Heart left ventricle (tissue), 16 donors: ENCODE results near the gene CTBP1. TPM values are rescaled to one million over a fixed set of nuclear protein-coding genes. Genes with fewer than 3 reads are reported as not detected.

Experiments used
- ATAC-seq, 4 donors: fragments of 200-7000 bp; cut with Tn5 transposase; one replicate each; pipeline ENCODE4 v1.9.1; 2020 to 2022; ENCODE audit warnings: moderate library complexity in 4 of 4, mild to moderate bottlenecking in 3 of 4, moderate number of reproducible peaks in 1 of 4
- DNase-seq, 5 donors: peaks; one replicate each; pipeline ENCODE4 v3.0.0-alpha.2; 2020
- H3K27ac ChIP-seq, 12 donors: fragments of 200-600 bp; sonication (generic) in 4 of 12; one replicate each; pipeline versions ENCODE4 v1.5.0 to v1.8.0; 2016 to 2022; ENCODE audit warnings: mild to moderate bottlenecking in 2 of 12
- H3K27me3 ChIP-seq, 9 donors: fragments of 200-600 bp; sonication (generic) in 2 of 9; one replicate each; pipeline versions ENCODE4 v1.5.1 to v1.8.0; 2016 to 2022; ENCODE audit warnings: mild to moderate bottlenecking in 3 of 9
- H3K36me3 ChIP-seq, 9 donors: fragments of 200-600 bp; sonication (generic) in 2 of 9; one replicate each; pipeline versions ENCODE4 v1.5.0 to v1.8.0; 2018 to 2022; ENCODE audit warnings: mild to moderate bottlenecking in 2 of 9
- H3K4me1 ChIP-seq, 12 donors: fragments of 200-600 bp; sonication (generic) in 4 of 12; one replicate each; pipeline versions ENCODE4 v1.5.0 to v1.8.0; 2016 to 2022; ENCODE audit warnings: mild to moderate bottlenecking in 3 of 12
- H3K4me3 ChIP-seq, 12 donors: fragments of 200-600 bp; sonication (generic) in 4 of 12; one replicate each; pipeline versions ENCODE4 v1.5.0 to v1.8.0; 2017 to 2022; ENCODE audit warnings: mild to moderate bottlenecking in 9 of 12, moderate library complexity in 4 of 12
- H3K9me3 ChIP-seq, 12 donors: fragments of 200-600 bp; sonication (generic) in 4 of 12; one replicate each; pipeline versions ENCODE4 v1.5.0 to v1.8.0; 2016 to 2022; ENCODE audit warnings: mild to moderate bottlenecking in 1 of 12
- POLR2A ChIP-seq, 2 donors: fragments of 450-650 bp; IDR thresholded peaks; one replicate each; pipeline ENCODE4 v1.6.1; 2017; ENCODE audit warnings: antibody characterized with exemption in 2 of 2, mild to moderate bottlenecking in 2 of 2, moderate library complexity in 2 of 2
- WGBS, 4 donors: extraction: QIAGEN DNeasy Blood & Tissue Kit in 2 of 4; methylation state at CpG; one replicate each; pipeline versions ENCODE4 v1.1.5 to v1.1.7; 2013 to 2018; 5-methylcytosine and 5-hydroxymethylcytosine counted together
- intact Hi-C, 10 donors: fragments of 100-400 bp; cut with DNase I; formaldehyde crosslinking; loops; one replicate each; pipeline versions ENCODE4 v1.11.1 to v1.14.2; 2022
- polyA plus RNA-seq, 2 donors: library from polyadenylated mRNA; stranded (reverse); fragments of 200-250 nt; gene quantifications; one replicate each; pipeline ENCODE4 v1.2.3, GENCODE V29; 2013
- total RNA-seq, 9 donors: library from RNA; depleted of rRNA in 2 of 9; stranded (reverse); fragments of >200 nt in 2 of 9; fragmentation: NEBNext Ultra II Directional in 3 of 9; extraction: Animal tissue kit (Norgen Biotek cat#: 25700) in 3 of 9; gene quantifications; one replicate each; pipeline versions ENCODE4 v1.1.0 to v1.2.4, GENCODE V29; 2016 to 2023
- TF ChIP-seq, protein P1 (sequence below), 12 donors: fragments of 200-600 bp; sonication (generic) in 4 of 12; IDR thresholded peaks; one replicate each; pipeline versions ENCODE4 v1.5.0 to v1.8.0; 2018 to 2022; ENCODE audit warnings: antibody characterized with exemption in 12 of 12, mild to moderate bottlenecking in 5 of 12
- donor health status: ischemic (EF 13 %, LVEDD 7.1; RV severe dilation, severe dysfunction).
- donor health status: healthy with polysubstance abuse.
- donor health status: DM: no; HTN: yes; CAD: no.
- donor health status: DM: no; HTN: no; CAD: no.
- donor health status: ischemic (EF 25% LVEDD 6.9; RV normal size, moderate dysfunction).
- donor health status: ischemic (EF 25% LVEDD 5.7; RV mildly dilated, moderate dysfunction).
- donor health status: healthy.
- donor health status: DM: yes; HTN: yes; CAD: no.
- donor health status: ischemic (EF 35%, LVEDD 5.7; RV mildly dilated, moderate dysfunction).
- donor health status: nonischemic (EF 11% LVEDD 7.7; RV severe dilation, severe dysfunction).
- donor health status: DM: yes; HTN: yes; CAD: no.
- donor health status: PGD.
- donor health status: ischemic (EF 29% LVEDD 5.4; RV normal size, mild dysfunction).
- donor health status: nonischemic (EF 23%, LVEDD 6.1; RV moderate dilation, normal function).

The CTBP1 gene
- total and polyA plus RNA-seq, 11 donors, result 92.0 to 165 (median 128) TPM

DNA sequence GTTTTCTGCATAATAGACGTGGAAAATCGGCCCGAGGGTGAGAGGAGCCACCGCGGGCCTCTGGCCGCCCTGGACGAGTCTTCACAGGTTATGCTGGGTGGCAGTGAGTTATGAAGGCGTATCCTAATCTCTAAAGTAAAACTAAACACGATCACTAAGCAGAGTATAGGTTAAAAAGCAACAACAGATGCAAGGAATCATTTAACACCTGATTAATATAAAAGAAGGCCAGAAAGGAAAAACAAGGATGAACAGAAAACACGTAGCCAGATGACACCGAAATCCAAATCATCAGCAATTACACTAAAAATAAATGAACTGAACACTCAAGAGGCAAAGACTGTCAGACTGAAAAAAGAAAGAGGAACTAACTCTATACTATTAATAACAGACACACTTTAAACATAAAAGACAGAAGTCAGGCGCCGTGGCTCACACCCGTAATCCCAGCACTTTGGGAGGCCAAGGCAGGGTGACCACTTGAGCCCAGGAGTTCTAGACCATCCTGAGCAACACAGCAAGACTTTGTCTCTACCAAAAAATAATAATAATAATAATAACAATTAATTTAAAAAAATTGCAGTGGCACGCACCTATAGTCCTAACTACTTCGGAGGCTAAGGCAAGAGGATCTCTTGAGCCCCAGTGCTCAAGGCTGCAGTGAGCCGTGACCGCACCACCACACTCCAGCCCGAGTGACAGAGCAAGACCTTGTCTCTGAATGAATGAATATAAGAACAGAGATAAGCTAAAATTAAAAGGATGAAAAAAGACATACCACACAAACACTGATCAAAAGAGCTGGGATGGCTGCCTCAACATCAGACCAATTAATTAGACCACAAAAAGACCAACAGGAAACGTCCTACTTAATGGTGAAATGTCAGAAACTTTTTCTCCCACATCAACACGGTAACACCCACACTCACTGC is 30.0 kb downstream of the CTBP1 start:
- ATAC-seq (no peak), DNase-seq (no peak)
- H3K27ac ChIP-seq, result peak overlapping the region in 1 of 12 donors; percentile 12
- peaks cover 0 to 43% (median 13%) of the 10 kb centered on the region in 12 donors for H3K4me1 ChIP-seq
- TF ChIP-seq, protein P1, sequence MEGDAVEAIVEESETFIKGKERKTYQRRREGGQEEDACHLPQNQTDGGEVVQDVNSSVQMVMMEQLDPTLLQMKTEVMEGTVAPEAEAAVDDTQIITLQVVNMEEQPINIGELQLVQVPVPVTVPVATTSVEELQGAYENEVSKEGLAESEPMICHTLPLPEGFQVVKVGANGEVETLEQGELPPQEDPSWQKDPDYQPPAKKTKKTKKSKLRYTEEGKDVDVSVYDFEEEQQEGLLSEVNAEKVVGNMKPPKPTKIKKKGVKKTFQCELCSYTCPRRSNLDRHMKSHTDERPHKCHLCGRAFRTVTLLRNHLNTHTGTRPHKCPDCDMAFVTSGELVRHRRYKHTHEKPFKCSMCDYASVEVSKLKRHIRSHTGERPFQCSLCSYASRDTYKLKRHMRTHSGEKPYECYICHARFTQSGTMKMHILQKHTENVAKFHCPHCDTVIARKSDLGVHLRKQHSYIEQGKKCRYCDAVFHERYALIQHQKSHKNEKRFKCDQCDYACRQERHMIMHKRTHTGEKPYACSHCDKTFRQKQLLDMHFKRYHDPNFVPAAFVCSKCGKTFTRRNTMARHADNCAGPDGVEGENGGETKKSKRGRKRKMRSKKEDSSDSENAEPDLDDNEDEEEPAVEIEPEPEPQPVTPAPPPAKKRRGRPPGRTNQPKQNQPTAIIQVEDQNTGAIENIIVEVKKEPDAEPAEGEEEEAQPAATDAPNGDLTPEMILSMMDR (IDR thresholded peaks at IDR 0.05), result no peak
- TF ChIP-seq POLR2A (IDR thresholded peaks at IDR 0.05), result no peak
- H3K9me3 ChIP-seq, result no peaks in the 10 kb centered on the region
- H3K4me3 ChIP-seq, result no peak overlapping the region
- H3K27me3 ChIP-seq, result no peaks in the 10 kb centered on the region
- WGBS, 4 donors, result 80 to 87% (median 83%) methylated on average over 21 of the region's 21 CpGs
- intact Hi-C loops, result no loop called here
- peaks cover 6 to 92% (median 67%) of the 10 kb centered on the region in 9 donors for H3K36me3 ChIP-seq

DNA sequence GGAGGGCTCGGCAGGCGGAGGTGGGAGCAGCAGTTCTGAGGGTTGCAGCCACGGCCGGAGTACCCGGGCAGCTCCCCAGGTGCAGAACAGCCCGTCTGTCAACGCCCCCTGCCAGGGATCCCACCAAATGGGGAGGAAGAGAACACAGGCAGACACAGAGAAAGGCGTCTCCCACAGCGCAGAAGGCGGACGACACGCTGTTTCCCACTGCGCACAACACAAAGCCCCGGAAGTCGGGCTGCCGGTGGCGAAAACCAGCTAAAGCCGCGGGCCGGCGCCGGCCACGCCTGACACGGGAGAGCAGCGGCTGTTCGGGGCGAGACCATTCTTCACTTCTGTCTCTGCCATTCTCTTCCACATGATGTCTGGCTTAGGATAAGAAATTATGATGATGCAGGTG is 31.6 kb downstream of the CTBP1 start:
- Histone ChIP-seq H3K9me3 (no peaks in the 10 kb centered on the region), H3K36me3 (peaks cover 7 to 92% (median 67%) of the 10 kb centered on the region in 9 donors), H3K4me1 (peaks cover 0 to 43% (median 13%) of the 10 kb centered on the region in 12 donors), H3K27ac (peak overlapping the region in 4 of 12 donors; percentile 24 to 52 (median 28)), H3K27me3 (no peaks in the 10 kb centered on the region), H3K4me3 (peak overlapping the region in 1 of 12 donors; percentile 15)
- no peak for TF ChIP-seq POLR2A (IDR thresholded peaks at IDR 0.05)
- TF ChIP-seq, protein P1 (IDR thresholded peaks at IDR 0.05), result no peak
- WGBS, 4 donors, result 82 to 96% (median 86%) methylated on average over 27 of the region's 27 CpGs
- no peak for ATAC-seq
- intact Hi-C loops, result no loop called here
- no peak for DNase-seq

DNA sequence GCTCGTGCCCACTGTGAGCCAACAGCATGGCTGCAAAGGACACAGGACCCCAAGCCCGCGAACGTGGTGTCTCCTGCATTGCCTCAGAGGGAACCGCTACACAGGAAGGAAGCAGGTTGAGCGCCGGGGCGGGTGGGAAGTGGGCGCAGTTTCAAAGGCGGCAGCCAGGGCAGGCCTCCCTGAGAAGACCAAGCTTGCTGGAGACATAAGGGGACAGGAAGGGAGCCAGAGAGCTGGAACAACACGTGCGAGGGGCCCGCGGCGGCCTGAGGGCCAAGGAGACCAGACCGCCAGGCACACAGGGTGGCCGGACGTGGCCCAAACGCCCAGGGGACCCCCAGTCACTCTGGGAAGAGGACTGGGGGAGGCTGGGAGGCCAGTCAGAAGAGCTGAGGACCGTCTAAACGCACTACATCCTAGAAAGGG is 32.0 kb downstream of the CTBP1 start:
- no peaks in the 10 kb centered on the region for H3K9me3 ChIP-seq
- ATAC-seq (peak in 3 of 4 donors; percentile 21 to 55 (median 24)), DNase-seq (no peak)
- peaks cover 7 to 92% (median 67%) of the 10 kb centered on the region in 9 donors for H3K36me3 ChIP-seq
- H3K4me1 ChIP-seq, result peaks cover 0 to 43% (median 13%) of the 10 kb centered on the region in 12 donors
- peak overlapping the region in 2 of 12 donors; percentile 6 to 15 for H3K4me3 ChIP-seq
- TF ChIP-seq, protein P1 (IDR thresholded peaks at IDR 0.05), result peak in 4 of 12 donors; percentile 5 to 19 (median 10)
- TF ChIP-seq POLR2A (IDR thresholded peaks at IDR 0.05), result no peak
- H3K27me3 ChIP-seq, result no peaks in the 10 kb centered on the region
- 52 to 63% (median 59%) methylated on average over 21 of the region's 21 CpGs for WGBS, 4 donors
- intact Hi-C loops, result no loop called here
- H3K27ac ChIP-seq, result peak overlapping the region in 5 of 12 donors; percentile 24 to 52 (median 29)

DNA sequence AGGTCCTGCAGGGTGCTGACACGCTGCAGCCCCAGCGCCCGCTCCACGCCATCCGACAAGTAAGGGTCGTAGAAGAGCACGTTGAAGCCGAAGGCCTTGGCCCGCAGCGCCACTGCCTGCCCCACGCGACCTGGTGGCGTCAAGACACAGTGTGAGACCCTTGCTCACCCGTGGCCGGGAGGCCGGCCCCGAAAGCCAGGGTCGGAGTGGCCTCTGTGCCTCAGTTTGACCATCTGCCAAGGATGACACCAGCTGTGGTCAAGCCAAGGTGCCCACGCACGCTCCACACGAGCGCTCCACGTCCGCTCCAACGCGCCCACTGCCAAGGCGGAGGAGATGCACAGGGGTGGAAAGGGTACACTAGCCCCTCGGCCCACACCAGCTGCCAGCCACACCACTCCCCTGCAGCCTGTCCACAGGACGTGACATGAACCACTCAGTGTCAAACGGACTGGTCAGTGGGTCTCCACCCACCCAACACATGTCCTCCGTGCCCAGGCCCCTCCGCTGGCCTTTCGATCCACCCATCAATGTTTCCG is 32.8 kb downstream of the CTBP1 start:
- Histone ChIP-seq H3K4me3 (peak overlapping the region in 1 of 12 donors; percentile 15), H3K27me3 (no peaks in the 10 kb centered on the region), H3K36me3 (peaks cover 7 to 92% (median 67%) of the 10 kb centered on the region in 9 donors), H3K9me3 (no peaks in the 10 kb centered on the region), H3K4me1 (peaks cover 0 to 48% (median 17%) of the 10 kb centered on the region in 12 donors), H3K27ac (no peak overlapping the region)
- ATAC-seq, result no peak
- no peak for DNase-seq
- whole genome bisulfite sequencing, 4 donors, result 92 to 95% (median 94%) methylated on average over 33 to 34 of the region's 34 CpGs
- no peak for TF ChIP-seq POLR2A (IDR thresholded peaks at IDR 0.05)
- TF ChIP-seq, protein P1 (IDR thresholded peaks at IDR 0.05), result no peak
- intact Hi-C loops, result no loop called here
